ENCODE measurements around the gene TMEM259. TPM values are rescaled to one million over a fixed set of nuclear protein-coding genes. Genes with fewer than 3 reads are reported as not detected.

Gene TMEM259
- total and polyA plus RNA-seq, 9 of the 15 experiments (the other 6 are each of a cell fraction or from before 2014, with no cell fraction given): 0.52 to 231 (median 63.6) TPM

DNA sequence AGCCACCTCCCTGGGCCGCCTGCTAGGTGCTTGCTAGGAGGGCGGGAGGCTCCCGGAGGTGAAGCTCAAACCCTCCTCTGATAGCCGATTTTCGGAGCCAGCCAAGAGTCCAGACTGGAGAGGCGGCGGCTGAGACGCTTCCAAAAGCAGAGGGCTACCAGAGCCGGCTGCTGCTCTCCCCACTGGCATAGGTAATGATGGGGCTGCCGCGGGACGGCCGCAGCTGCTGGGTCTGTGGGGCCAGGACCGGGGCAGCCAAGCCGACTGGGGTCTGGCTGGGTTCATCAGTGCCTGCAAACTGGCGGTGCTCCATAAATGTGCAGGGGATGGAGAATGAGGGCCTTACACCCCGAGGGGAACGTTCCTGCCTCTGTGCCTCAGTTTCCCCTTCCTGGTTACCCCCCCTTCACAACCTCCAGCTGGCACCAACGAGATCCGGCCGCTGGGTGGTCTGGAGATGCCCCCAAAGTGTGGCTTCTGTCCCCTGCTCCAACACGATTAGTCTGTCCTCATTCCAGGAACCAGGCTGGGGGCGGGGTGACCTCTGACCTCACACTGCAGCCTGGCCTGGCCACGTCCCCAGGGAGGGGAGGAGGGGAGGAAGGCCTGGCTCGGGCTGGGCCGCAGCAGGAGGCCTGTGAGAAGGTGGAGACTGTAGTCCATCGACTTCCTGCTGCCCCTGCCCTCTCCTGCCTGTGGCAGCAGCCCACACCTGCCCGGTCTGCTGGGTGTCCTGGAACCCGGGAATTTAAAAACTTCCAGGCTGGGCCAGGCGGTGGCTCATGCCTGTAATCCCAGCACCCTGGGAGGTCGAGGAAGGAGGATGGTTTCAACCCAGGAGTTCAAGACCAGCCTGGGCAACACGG, 40.6 kb downstream of the TMEM259 start (continued):
- TF ChIP-seq, protein P1, sequence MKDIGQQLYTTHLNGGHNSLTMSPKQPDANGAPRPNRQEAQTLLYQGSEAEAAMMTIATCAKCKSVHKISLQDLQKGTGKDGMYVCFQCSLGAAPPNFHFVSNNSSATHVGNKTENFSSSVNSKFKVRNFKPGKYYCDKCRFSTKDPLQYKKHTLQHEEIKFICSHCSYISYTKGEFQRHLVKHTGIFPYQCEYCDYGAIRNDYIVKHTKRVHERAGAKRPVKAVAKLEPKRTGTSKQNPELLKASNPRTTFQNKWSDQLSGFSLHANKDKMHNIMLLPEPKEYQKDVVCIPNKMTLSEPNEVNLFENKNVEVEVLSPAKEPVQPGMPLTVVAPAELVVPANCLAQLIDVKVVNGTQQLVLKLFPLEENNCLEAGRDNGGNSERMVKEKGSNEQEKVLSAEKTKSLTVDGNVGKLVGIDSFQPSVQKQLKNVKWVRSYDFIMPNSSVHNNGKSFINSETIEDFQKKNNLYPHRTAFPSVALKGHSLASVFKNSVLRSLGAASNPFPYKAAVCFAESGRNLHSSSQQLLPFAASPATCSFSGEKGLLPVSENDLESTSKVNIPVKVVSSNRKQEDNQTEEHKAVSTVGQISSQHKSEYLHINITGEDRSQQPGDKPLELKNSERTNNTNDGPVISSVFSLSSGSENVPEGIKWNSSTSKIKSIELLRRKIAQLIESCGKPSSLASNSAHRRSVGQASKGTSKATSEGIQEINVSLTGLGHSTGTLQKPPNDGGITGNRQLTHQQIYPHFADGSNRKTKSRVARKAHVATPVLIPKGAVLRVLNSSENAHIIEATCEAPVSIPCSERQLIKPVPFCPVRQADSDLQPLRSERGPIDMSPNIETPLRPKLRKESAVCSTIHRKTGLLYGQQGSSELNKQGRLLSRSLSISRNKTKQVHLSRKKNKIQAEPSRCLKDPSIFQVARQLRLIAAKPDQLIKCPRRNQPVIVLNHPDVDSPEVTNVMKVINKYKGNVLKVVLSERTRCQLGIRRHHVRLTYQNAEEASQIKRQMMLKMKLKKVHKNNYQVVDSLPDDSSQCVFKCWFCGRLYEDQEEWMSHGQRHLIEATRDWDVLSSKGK (CRISPR knock-in tag; IDR thresholded peaks at IDR 0.05): no peak
- TF ChIP-seq CHD2 (IDR thresholded peaks at IDR 0.05; ENCODE audit: low read depth, low read length): peak; percentile 75; the same call in 1 of the 2 replicates
- TF ChIP-seq, protein P2, sequence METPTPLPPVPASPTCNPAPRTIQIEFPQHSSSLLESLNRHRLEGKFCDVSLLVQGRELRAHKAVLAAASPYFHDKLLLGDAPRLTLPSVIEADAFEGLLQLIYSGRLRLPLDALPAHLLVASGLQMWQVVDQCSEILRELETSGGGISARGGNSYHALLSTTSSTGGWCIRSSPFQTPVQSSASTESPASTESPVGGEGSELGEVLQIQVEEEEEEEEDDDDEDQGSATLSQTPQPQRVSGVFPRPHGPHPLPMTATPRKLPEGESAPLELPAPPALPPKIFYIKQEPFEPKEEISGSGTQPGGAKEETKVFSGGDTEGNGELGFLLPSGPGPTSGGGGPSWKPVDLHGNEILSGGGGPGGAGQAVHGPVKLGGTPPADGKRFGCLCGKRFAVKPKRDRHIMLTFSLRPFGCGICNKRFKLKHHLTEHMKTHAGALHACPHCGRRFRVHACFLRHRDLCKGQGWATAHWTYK (CRISPR knock-in tag; IDR thresholded peaks at IDR 0.05): 0 out of 2 replicates have a peak, but pooled peaks have one; percentile 80
- TF ChIP-seq, protein P3, sequence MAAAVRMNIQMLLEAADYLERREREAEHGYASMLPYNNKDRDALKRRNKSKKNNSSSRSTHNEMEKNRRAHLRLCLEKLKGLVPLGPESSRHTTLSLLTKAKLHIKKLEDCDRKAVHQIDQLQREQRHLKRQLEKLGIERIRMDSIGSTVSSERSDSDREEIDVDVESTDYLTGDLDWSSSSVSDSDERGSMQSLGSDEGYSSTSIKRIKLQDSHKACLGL (CRISPR knock-in tag; IDR thresholded peaks at IDR 0.05; ENCODE audit: borderline replicate concordance, poor library complexity, severe bottlenecking): no peak
- no peak for TF ChIP-seq ZKSCAN3 (CRISPR knock-in tag; IDR thresholded peaks at IDR 0.05)
- TF ChIP-seq NONO (IDR thresholded peaks at IDR 0.05; ENCODE audit: low read depth in 2 of 2, low read length in 1 of 2): no peak
- TF ChIP-seq, protein P4, sequence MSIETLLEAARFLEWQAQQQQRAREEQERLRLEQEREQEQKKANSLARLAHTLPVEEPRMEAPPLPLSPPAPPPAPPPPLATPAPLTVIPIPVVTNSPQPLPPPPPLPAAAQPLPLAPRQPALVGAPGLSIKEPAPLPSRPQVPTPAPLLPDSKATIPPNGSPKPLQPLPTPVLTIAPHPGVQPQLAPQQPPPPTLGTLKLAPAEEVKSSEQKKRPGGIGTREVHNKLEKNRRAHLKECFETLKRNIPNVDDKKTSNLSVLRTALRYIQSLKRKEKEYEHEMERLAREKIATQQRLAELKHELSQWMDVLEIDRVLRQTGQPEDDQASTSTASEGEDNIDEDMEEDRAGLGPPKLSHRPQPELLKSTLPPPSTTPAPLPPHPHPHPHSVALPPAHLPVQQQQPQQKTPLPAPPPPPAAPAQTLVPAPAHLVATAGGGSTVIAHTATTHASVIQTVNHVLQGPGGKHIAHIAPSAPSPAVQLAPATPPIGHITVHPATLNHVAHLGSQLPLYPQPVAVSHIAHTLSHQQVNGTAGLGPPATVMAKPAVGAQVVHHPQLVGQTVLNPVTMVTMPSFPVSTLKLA (conservative IDR thresholded peaks at IDR 0.05): peak; percentile 36 to 74; a peak in 3 of 4 replicates
- TF ChIP-seq, protein P5, sequence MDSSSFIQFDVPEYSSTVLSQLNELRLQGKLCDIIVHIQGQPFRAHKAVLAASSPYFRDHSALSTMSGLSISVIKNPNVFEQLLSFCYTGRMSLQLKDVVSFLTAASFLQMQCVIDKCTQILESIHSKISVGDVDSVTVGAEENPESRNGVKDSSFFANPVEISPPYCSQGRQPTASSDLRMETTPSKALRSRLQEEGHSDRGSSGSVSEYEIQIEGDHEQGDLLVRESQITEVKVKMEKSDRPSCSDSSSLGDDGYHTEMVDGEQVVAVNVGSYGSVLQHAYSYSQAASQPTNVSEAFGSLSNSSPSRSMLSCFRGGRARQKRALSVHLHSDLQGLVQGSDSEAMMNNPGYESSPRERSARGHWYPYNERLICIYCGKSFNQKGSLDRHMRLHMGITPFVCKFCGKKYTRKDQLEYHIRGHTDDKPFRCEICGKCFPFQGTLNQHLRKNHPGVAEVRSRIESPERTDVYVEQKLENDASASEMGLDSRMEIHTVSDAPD (CRISPR knock-in tag; IDR thresholded peaks at IDR 0.05): no peak; the same call in 1 of the 2 replicates
- TF ChIP-seq, protein P6, sequence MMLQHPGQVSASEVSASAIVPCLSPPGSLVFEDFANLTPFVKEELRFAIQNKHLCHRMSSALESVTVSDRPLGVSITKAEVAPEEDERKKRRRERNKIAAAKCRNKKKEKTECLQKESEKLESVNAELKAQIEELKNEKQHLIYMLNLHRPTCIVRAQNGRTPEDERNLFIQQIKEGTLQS (IDR thresholded peaks at IDR 0.05): peak; percentile 47; the same call in 1 of the 2 replicates
- TF ChIP-seq, protein P6 (CRISPR knock-in tag; conservative IDR thresholded peaks at IDR 0.05): no peak
- peak; percentile 85 for TF ChIP-seq ZBTB7A (IDR thresholded peaks at IDR 0.05; ENCODE audit: borderline replicate concordance, control insufficient read depth, low read depth, low read length)
- 0 out of 2 replicates have a peak, but pooled peaks have one; percentile 18 for TF ChIP-seq SPI1 (IDR thresholded peaks at IDR 0.05; ENCODE audit: borderline replicate concordance, low read depth, low read length)
- TF ChIP-seq, protein P7, sequence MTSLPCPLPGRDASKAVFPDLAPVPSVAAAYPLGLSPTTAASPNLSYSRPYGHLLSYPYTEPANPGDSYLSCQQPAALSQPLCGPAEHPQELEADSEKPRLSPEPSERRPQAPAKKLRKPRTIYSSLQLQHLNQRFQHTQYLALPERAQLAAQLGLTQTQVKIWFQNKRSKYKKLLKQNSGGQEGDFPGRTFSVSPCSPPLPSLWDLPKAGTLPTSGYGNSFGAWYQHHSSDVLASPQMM (CRISPR knock-in tag; IDR thresholded peaks at IDR 0.05): no peak
- TF ChIP-seq HEY1 (CRISPR knock-in tag; IDR thresholded peaks at IDR 0.05; ENCODE audit: borderline replicate concordance): no peak
- no peak for TF ChIP-seq ZNF41 (CRISPR knock-in tag; conservative IDR thresholded peaks at IDR 0.05)
